NCI-H1092 treated with DMSO at 0.1 percent for 48 hours (cell line): Measurements from ENCODE around the gene CWC22.
"Not testable (repeated sequence)": the region's sequence is repeated elsewhere in the genome, so short reads cannot be mapped to it uniquely, and the experiment has no call there.

Source experiments
- DNase-seq: peaks from one replicate; lab custom pipeline; 2025; lab: John Stamatoyannopoulos, UW

The CWC22 gene

GRCh38 chr2:180003073-180003472 lies 4.0 kb downstream of the CWC22 start:
- DNase-seq: no peak

DNA sequence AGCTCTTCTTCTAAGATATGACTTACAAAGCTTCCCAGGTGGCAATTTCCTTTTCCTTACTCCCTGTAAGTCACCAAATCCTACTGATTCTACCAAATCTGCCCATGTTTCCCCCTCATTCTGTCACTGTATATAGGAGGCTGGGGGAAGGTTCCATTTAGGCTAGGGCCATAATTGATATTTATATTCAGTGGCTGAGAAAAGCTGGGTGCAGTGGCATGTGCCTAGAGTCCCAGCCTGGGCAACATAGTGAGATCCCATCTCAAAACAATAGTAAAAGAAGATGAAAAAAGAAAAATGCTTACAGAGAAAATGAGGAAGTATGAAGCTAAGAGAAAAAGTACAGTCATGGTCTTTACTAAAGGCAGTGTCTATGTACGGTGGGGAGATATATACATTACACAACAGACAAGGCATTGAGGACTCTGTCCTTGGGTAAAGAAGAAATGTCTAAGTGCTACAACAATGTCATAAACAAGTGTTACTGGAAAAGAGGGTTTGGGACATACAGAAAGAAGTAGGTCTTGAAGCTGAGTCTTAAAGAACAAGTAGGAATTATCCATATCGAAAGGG lies 4.8 kb downstream of the CWC22 start:
- no peak for DNase-seq

DNA sequence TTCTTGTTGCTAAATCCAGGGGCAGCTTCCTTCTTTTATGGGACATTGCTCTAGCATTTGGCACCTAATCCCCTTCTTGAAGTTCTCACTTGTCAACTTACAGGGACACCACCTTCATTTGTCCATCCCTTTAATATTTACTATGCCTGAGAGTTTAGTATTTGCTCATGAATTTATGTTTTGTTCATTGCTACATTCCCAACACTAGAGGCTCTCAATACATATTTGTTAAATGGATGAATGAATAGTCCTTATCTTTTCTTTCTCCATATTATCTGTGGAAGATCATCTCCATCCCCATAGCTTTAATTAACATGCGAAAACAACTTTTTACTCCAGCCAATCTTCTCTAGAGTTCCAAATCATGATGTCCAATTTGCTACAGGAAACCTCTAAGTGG lies 5.4 kb downstream of the CWC22 start:
- DNase-seq: no peak

- no peak for DNase-seq
These were observed 6.7 kb downstream of the CWC22 start for GRCh38 chr2:180000434-180000833.

GRCh38 chr2:179999000-179999399 lies 8.1 kb downstream of the CWC22 start:
- no peak for DNase-seq

DNA sequence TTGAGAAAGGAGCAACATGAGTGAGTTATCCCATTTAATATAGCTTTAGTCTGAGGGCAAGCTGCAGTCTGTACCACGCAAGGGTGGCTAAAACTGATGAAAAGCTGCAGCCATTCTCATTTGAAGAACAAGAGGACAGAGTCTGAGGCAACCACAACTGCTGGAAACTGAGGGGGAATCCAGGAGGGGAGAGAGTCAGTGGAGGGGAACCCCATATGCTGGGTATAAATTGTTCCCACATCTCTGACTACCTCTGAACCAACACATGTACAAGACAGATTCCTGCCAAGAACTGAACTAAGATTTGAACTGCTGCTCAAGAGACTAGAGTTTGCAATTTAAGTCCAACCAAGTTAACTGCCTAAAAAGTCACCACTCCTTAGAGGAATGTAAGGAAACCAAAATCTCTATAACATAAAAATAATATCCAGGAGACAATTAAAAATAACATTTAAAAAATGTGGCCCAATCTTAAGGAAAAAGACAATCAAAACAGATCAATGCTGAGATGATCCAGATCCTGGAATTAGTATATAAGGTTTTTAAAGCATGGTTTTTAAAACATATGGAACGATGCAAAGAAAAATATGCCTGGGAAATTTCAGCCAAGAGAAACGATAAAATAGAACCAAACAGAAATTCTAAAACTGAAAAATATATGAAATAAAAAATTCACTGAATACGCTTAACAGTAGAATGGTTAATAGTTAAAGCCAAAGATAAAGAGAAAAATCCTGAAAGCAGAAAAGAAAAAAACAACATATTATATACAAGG lies 11.2 kb downstream of the CWC22 start:
- no peak for DNase-seq

- DNase-seq: peak; percentile 1
These were observed 15.8 kb downstream of the CWC22 start for GRCh38 chr2:179991344-179991743.

DNA sequence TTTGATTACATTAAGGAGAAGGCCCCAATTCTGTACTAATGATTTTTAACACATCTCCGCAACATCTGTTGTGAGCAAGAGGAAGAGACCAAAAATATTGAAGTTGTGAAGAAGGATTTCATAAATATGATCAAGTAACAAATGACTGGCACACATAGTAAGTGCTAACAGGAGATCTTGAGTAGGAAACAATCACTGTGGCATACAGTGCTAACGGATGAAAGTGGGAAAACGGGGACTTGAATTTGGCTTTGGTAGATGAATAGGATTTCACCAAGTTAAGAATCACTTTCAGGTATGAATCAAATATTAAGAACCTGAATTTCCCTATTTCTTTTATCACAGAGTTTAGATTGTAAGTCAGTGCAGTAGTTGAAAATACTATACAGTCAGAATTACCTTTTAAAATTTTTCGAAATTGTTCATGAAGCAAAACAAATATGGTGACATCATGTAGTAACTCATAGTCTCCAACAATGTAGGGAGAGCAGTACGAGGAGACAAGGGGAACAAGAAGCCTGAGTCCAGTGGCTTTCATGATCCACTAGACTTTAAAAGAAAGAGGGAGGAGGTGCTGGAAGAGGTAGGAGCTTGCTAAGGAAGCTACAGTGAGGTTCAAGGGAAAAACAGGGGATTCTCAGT lies 16.3 kb downstream of the CWC22 start:
- DNase-seq: no peak

- DNase-seq: no peak
These were observed 19.2 kb downstream of the CWC22 start for GRCh38 chr2:179987916-179988315.

DNA sequence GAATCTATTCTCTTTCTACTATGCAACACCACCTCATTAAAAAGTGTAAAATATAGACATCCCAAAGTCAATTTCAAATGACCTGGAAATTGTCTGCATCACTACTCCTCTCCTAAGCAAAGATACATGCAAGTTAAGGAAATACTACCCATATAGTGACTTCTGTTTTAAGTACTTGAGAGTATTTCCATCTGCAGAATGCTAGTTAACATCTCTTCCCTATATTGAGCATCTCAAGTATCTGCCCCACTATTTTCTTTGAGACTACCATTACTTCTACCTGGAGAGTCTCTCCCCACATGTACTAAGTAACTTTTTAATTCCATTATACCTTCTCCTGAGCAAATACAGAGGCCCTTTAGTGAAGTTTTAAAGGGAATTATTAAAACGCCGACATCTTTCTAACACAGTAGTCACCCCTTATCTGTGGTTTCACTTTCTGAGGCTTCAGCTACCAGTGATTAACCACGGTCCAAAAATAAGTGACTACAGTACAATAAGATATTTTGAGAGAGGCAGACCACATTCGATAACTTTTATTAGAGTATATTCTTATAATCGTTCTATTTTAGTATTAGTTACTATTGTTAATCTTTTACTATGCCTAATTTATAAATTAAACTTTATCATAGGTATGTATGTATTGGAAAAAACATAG lies 21.8 kb downstream of the CWC22 start:
- no peak for DNase-seq

DNA sequence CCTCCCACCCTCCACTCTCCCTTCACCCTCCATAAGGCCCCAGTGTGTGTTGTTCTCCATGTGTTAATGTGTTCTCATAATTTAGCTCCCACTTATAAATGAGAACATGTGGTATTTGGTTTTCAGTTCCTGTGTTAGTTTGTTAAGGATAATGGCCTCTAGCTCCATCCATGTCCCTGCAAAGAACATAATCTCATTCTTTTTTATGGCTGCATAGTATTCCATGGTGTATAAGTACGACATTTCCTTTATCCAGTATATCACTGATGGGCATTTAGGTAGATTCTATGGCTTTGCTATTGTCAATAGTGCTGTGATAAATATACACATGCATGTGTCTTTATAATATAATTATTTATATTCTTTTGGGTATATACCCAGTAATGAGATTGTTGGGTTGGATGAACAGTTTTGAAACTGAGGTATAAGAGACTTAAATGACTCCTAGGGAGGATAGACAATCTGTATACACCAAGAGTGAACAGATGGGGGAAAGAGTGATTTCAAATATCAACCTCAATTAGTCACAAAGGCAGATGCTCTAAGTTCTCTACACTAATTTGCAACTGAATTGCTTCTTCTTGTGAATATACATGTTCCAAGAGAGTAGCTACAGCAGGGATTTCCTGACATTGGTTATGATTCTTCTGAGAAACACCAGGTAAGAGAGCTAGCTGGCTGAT lies 23.7 kb downstream of the CWC22 start:
- no peak for DNase-seq

DNA sequence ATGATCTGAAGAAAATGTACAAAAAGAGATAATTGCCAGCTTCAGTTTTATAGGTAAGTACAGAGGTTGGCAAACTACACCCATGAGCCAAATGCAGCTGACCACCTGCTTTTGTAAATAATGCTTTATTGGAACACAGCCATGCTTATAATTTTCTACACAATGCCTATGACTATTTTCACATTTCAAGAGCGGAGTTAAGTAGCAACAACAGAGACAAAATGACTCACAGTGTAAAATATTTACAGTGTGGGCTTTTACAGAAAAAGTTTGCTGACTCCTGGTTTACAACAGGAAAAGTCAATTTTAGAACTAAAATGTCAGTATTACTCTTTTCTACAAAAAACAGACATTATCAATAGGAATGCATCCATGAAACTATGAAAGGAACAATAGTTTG lies 26.0 kb downstream of the CWC22 start:
- DNase-seq: peak; percentile 61

DNA sequence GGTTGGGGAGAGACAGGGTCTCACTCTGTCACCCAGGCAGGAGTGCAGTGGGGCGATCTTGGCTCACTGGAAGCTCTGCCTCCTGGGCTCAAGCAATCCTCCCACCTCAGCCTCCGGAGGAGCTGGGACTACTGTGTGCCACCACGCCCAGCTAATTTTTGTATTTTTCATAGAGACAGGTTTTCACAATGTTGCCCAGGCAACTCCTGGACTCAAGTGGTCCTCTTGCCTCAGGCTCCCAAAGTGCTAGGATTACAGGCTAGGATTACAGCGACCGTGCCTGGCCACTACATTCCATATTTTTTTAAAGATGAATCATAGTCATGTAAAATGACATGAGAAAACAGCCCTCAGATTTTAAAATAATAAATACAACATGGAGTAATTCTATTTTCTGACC lies 32.3 kb downstream of the CWC22 start:
- DNase-seq: no peak

- no peak for DNase-seq
These were observed 40.2 kb downstream of the CWC22 start for GRCh38 chr2:179966778-179967394.

DNA sequence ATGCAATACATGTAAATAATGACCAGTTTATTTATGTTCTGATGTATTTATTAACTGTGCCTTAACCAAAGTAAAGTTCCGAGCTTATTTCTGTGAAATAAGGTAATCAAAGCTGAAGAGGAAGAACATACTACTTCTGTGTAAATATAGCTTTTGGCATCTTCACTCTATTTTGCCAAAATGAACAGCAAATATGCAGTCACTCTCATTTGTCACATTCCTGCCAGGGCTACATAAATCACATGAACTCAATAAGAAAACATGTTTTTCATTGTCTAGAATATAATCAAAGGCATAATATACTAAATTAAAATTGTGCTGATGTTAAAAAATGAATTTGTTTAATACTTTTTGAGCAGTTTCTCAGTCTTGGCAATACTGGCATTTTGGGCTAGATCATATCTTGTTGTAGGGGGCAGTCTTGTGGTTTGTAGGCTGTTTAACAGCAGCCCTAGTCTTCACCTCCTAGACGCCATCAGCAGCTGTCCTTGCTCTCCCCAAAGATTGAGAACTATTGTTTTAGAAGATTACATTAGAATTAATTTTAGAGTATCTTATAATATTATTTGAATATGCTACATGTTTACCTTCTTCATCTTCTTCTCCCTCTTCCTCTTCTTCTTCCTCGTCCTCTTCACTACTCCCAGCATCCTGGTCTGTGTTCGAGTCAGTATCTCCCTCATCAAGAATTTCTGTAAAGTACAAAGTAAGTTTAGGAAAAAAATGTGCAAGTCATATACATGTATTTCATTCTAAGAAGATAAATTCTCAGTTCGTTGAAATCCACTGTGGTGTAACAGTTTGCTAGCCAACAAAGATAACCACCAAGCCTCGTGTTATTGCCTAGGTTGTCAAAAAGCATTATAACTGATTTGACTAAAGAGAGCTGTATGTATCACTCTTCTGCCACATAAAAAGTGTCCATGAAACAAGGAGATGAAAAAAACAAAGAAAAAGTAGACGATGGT lies 41.5 kb downstream of the CWC22 start:
- DNase-seq: no peak

GRCh38 chr2:179963626-179964025 lies 43.5 kb downstream of the CWC22 start:
- no peak for DNase-seq

- not testable (repeated sequence) for DNase-seq
These were observed 48.8 kb downstream of the CWC22 start for GRCh38 chr2:179958251-179958650.

DNA sequence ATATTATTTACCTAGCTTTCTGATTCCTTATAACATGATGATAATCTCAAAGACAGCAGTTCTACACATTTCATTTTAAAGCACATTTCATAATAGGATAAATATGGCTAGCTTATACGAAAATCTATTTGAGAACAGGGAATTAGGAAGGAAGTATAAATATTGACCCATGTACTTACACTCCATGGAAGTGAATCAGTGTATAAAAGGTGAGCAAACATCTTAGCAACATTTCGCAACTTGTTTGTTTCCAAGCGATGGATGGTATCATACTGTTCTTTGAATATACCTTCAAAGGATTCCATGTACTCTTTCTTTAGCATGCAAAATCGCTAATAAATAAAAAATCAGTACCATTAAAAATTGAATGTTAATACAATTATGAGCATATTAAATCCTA lies 53.1 kb downstream of the CWC22 start:
- peak; percentile 36 for DNase-seq

- no peak for DNase-seq
These were observed 53.7 kb downstream of the CWC22 start for GRCh38 chr2:179953359-179953758.

DNA sequence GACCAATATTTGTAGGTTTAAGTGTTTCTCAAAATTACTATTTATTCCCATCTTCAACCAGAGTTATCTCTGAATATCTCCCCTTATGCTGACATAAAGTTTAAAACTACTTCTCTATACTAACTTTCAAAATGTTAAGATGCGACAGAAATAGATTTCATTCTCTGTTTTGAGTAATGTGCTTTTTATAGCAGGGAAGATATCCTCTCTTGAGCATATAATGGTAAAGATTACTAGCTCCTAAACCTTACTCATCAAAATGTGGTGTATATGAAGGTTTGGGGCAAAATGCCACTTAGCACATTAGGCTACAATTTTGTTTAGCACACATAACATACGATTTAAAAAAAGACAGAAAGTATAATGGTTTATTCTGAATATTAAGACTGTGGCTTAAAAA lies 54.4 kb downstream of the CWC22 start:
- DNase-seq: no peak

- DNase-seq: no peak
These were observed 55.4 kb downstream of the CWC22 start for GRCh38 chr2:179951680-179952079.
